Natural killer cell (primary cell): ENCODE results near the gene MTMR3. TPM values are rescaled to one million over a fixed set of nuclear protein-coding genes. Genes with fewer than 3 reads are reported as not detected.

Source experiments
- ATAC-seq, 3 donors: fragments of 150-1000 bp in 2 of 3; fragments of 200-7000 bp in 1 of 3; cut with Tn5 transposase; 1 replicate in 1 of 3; 2 replicates in 2 of 3; pipeline ENCODE4 v1.10.0; 2021; ENCODE audit warnings: mild to moderate bottlenecking in 2 of 3, moderate library complexity in 2 of 3
- DNase-seq, 2 donors: peaks; one replicate each; pipeline versions ENCODE4 v3.0.0 to v3.0.0-alpha.2; 2013 to 2021; ENCODE audit warnings: mixed read lengths in 1 of 2
- H3K27ac ChIP-seq: one replicate; pipeline ENCODE4 v1.5.1; 2013; ENCODE audit warnings: mild to moderate bottlenecking, low read length
- H3K27me3 ChIP-seq: one replicate; pipeline ENCODE4 v1.6.1; 2013; ENCODE audit warnings: low read length; ENCODE audit not compliant: control insufficient read depth, insufficient read depth
- H3K36me3 ChIP-seq: one replicate; pipeline ENCODE4 v1.6.1; 2013; ENCODE audit warnings: low read length; ENCODE audit not compliant: control insufficient read depth, insufficient read depth
- H3K4me1 ChIP-seq: one replicate; pipeline ENCODE4 v1.6.1; 2013; ENCODE audit warnings: low read length; ENCODE audit not compliant: control insufficient read depth, insufficient read depth
- H3K4me3 ChIP-seq: one replicate; pipeline ENCODE4 v1.5.1; 2013; ENCODE audit warnings: low read length
- H3K9me3 ChIP-seq: one replicate; pipeline ENCODE4 v1.6.1; 2013; ENCODE audit warnings: low read length; ENCODE audit not compliant: control insufficient read depth, insufficient read depth
- H3K27ac Mint-ChIP-seq, 2 donors: one replicate each; pipeline ENCODE4 v1.8.0; 2022; ENCODE audit warnings: mild to moderate bottlenecking in 2 of 2, mixed read lengths in 2 of 2, moderate library complexity in 1 of 2
- H3K27me3 Mint-ChIP-seq, 2 donors: one replicate each; pipeline ENCODE4 v1.8.0; 2022; ENCODE audit warnings: low read depth in 2 of 2, mixed read lengths in 2 of 2
- H3K36me3 Mint-ChIP-seq: one replicate; pipeline ENCODE4 v1.8.0; 2022; ENCODE audit warnings: mixed read lengths
- H3K4me1 Mint-ChIP-seq, 2 donors: one replicate each; pipeline ENCODE4 v1.8.0; 2022; ENCODE audit warnings: mixed read lengths in 2 of 2
- H3K4me3 Mint-ChIP-seq: one replicate; pipeline ENCODE4 v1.8.0; 2022; ENCODE audit warnings: mild to moderate bottlenecking, moderate library complexity, mixed read lengths
- H3K9me3 Mint-ChIP-seq, 2 donors: one replicate each; pipeline ENCODE4 v1.8.0; 2022; ENCODE audit warnings: mixed read lengths in 2 of 2
- WGBS: methylation state at CpG from one replicate; pipeline ENCODE4 v1.1.7; 2013; ENCODE audit warnings: missing lambda C conversion rate; ENCODE audit not compliant: insufficient coverage; 5-methylcytosine and 5-hydroxymethylcytosine counted together
- intact Hi-C: fragments of 100-400 bp; cut with micrococcal nuclease; formaldehyde crosslinking; loops from one replicate; pipeline ENCODE4 v1.14.2; 2022
- total RNA-seq, 4 donors: library from RNA; stranded (reverse); fragments of 120-200 nt in 1 of 4; gene quantifications; one replicate each; pipeline versions ENCODE4 v1.2.3 to v1.2.4, GENCODE V29; 2013 to 2022
- TF ChIP-seq, protein P1 (sequence below): fragments of 200-600 bp; IDR thresholded peaks from one replicate; pipeline ENCODE4 v1.8.0; 2022; ENCODE audit warnings: antibody characterized with exemption

The MTMR3 gene
- total RNA-seq, 3 donors from 2014 or later (not counting 1 experiment from before 2014, with no cell fraction given): 62.1 to 83.4 (median 75.6) TPM

DNA sequence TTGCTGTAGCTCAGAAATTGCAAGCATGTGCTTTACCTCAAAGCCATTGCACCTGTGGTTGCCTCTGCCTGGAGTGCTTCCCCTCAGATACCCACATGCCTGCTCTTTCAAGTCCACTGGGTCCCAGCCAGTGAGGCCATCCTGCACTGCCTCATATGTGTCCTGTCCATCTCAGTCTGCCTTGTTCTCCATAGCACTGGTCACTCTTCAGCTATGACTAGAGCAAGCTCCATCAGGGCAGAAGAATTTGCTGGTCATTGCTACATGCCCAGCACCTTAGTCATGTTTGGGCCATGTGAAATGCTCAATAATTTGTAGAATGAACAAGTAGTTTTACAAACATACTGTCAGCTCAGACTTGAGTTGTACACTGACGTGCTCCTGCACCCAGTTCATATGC lies 132.9 kb downstream of the MTMR3 start:
- H3K36me3 Mint-ChIP-seq: peaks cover 20% of the 10 kb centered on the region
- no peak overlapping the region for H3K27ac Mint-ChIP-seq

DNA sequence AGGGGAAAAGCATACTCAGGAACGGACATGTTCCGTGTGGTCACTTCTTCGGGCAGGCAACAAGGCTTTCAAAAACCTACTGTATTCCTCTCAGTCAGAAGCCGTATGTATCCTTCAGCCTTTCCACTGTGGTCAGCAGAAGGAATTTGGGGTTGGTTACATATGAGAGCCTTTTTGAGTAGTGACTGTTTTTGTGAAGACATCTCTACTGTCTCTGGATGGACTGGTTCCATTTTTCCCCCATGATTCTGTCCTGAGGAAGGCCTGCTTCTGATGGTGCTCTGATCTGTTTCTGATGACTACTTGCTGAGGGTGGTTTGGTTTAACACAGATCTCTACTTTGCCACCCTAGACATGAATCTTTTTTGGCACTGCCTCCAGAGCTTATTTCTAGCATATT lies 133.6 kb downstream of the MTMR3 start:
- Histone ChIP-seq H3K27me3 (no peaks in the 10 kb centered on the region), H3K4me1 (no peaks in the 10 kb centered on the region), H3K36me3 (peaks cover 88% of the 10 kb centered on the region), H3K4me3 (no peak overlapping the region), H3K9me3 (no peaks in the 10 kb centered on the region), H3K27ac (no peak overlapping the region)
- no peak overlapping the region for H3K27ac Mint-ChIP-seq
- no peak overlapping the region for H3K4me3 Mint-ChIP-seq
- TF ChIP-seq, protein P1, sequence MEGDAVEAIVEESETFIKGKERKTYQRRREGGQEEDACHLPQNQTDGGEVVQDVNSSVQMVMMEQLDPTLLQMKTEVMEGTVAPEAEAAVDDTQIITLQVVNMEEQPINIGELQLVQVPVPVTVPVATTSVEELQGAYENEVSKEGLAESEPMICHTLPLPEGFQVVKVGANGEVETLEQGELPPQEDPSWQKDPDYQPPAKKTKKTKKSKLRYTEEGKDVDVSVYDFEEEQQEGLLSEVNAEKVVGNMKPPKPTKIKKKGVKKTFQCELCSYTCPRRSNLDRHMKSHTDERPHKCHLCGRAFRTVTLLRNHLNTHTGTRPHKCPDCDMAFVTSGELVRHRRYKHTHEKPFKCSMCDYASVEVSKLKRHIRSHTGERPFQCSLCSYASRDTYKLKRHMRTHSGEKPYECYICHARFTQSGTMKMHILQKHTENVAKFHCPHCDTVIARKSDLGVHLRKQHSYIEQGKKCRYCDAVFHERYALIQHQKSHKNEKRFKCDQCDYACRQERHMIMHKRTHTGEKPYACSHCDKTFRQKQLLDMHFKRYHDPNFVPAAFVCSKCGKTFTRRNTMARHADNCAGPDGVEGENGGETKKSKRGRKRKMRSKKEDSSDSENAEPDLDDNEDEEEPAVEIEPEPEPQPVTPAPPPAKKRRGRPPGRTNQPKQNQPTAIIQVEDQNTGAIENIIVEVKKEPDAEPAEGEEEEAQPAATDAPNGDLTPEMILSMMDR: no peak
- 98% methylated on average over 4 of the region's 4 CpGs for WGBS
- intact Hi-C loops: no loop called here
- H3K36me3 Mint-ChIP-seq: peaks cover 20% of the 10 kb centered on the region
- no peaks in the 10 kb centered on the region for H3K9me3 Mint-ChIP-seq
- DNase-seq: no peak
- H3K27me3 Mint-ChIP-seq: no peaks in the 10 kb centered on the region
- no peak for ATAC-seq
- no peaks in the 10 kb centered on the region for H3K4me1 Mint-ChIP-seq

More for the DNA sequence above, 132.9 kb downstream of the MTMR3 start:
- H3K9me3 Mint-ChIP-seq: no peaks in the 10 kb centered on the region
- H3K4me1 Mint-ChIP-seq: no peaks in the 10 kb centered on the region
- Histone ChIP-seq H3K4me3 (no peak overlapping the region), H3K36me3 (peaks cover 84% of the 10 kb centered on the region), H3K9me3 (no peaks in the 10 kb centered on the region), H3K27me3 (no peaks in the 10 kb centered on the region), H3K27ac (no peak overlapping the region), H3K4me1 (no peaks in the 10 kb centered on the region)
- H3K4me3 Mint-ChIP-seq: no peak overlapping the region
- DNase-seq (no peak), ATAC-seq (no peak)
- WGBS: 100% methylated on average over 1 of the region's 1 CpG
- H3K27me3 Mint-ChIP-seq: no peaks in the 10 kb centered on the region
- TF ChIP-seq, protein P1: no peak
- intact Hi-C loops: no loop called here

DNA sequence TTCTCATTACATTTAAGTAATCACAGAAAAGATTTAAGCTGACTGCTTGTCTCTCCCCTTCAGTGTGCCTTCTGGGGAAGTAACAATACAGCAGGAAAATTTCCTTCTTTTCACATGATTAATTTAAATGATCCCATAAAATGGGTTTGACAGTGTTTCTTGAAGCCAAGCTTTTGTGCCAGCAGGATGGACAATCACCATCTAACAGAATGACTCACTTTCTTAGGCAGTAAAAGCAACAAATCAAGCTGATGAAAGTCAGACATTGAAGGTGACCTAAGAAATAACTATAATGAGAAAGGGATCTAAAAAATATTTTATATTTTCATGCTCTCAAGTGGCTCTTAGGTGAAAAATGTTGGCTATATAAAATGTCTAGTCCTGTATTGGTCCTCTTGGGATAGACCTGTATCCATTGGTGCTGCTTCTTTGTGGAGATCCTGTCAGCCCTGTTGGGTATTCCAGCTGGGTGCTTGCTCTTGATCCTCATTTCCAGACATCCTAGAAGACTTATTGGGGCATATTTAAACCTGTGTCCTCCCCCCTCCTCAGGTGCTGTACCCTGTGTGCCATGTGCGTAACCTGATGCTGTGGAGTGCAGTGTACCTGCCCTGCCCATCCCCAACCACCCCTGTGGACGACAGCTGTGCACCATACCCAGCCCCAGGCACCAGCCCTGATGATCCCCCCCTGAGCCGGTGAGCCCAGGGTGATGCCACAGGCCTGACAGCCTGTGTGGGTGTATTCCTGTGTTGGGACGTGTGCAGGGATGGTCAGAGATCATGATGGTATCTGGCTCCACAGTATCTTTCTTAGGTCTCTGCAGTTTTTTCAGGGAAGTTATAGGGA lies 134.6 kb downstream of the MTMR3 start:
- H3K27me3 ChIP-seq: no peaks in the 10 kb centered on the region
- H3K36me3 ChIP-seq: peaks cover 87% of the 10 kb centered on the region
- no peak for ATAC-seq
- no peaks in the 10 kb centered on the region for H3K4me1 Mint-ChIP-seq
- no peak overlapping the region for H3K4me3 Mint-ChIP-seq
- TF ChIP-seq, protein P1: no peak
- WGBS: 93% methylated on average over 4 of the region's 4 CpGs
- DNase-seq: no peak
- no peaks in the 10 kb centered on the region for H3K9me3 ChIP-seq
- peaks cover 18% of the 10 kb centered on the region for H3K36me3 Mint-ChIP-seq
- H3K27me3 Mint-ChIP-seq: no peaks in the 10 kb centered on the region
- H3K4me1 ChIP-seq: no peaks in the 10 kb centered on the region
- no peak overlapping the region for H3K4me3 ChIP-seq
- no peak overlapping the region for H3K27ac ChIP-seq
- intact Hi-C loops: no loop called here
- no peaks in the 10 kb centered on the region for H3K9me3 Mint-ChIP-seq
- peak overlapping the region in 1 of 2 donors; percentile 24 for H3K27ac Mint-ChIP-seq

GRCh38 chr22:30020511-30020910 lies 137.5 kb downstream of the MTMR3 start:
- Histone ChIP-seq H3K9me3 (no peaks in the 10 kb centered on the region), H3K4me3 (no peak overlapping the region), H3K4me1 (no peaks in the 10 kb centered on the region), H3K36me3 (peaks cover 87% of the 10 kb centered on the region), H3K27ac (no peak overlapping the region), H3K27me3 (no peaks in the 10 kb centered on the region)
- intact Hi-C loops: no loop called here
- no peak for DNase-seq
- H3K4me3 Mint-ChIP-seq: no peak overlapping the region
- WGBS: 95% methylated on average over 9 of the region's 9 CpGs
- TF ChIP-seq, protein P1: no peak
- peaks cover 11% of the 10 kb centered on the region for H3K36me3 Mint-ChIP-seq
- H3K9me3 Mint-ChIP-seq: no peaks in the 10 kb centered on the region
- H3K27ac Mint-ChIP-seq: peak overlapping the region in 1 of 2 donors; percentile 51
- ATAC-seq: no peak
- no peaks in the 10 kb centered on the region for H3K27me3 Mint-ChIP-seq
- H3K4me1 Mint-ChIP-seq: no peaks in the 10 kb centered on the region
